Measurements from ENCODE around the gene TRIM50. TPM values are rescaled to one million over a fixed set of nuclear protein-coding genes. Genes with fewer than 3 reads are reported as not detected.
"Not testable (repeated sequence)": the region's sequence is repeated elsewhere in the genome, so short reads cannot be mapped to it uniquely, and the experiment has no call there.

The TRIM50 gene
- total RNA-seq, 3 donors from 2014 or later (not counting 1 experiment from before 2014, with no cell fraction given), result not detected

DNA sequence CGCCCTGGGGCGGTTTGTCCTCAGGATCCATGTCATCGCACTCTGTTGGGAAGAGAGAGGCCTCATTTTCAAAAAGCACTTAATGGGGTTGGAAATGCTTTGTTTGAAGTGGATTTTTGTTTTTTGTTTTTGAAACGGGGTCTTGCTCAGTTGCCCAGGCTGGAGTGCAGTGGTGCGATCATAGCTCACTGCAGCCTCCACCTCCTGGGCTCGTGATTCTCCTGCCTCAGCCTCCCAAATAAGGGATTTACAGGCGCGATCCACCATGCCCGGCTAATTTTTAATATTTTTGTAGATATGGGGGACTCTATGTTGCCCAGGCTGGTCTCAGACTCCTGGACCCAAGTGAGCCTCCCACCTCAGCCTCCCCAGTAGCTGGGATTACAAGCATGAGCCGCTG lies 814 bp upstream of the TRIM50 start:
- H3K36me3 ChIP-seq (ENCODE audit: control insufficient read depth, insufficient read depth, low read length), result no peaks in the 10 kb centered on the region
- no peak overlapping the region for H3K4me3 Mint-ChIP-seq
- peaks cover 10% of the 10 kb centered on the region for H3K4me1 ChIP-seq (ENCODE audit: control insufficient read depth, insufficient read depth, low read length)
- H3K9me3 Mint-ChIP-seq, result no peaks in the 10 kb centered on the region
- no peak overlapping the region for H3K27ac ChIP-seq (ENCODE audit: low read length)
- TF ChIP-seq, protein P1, sequence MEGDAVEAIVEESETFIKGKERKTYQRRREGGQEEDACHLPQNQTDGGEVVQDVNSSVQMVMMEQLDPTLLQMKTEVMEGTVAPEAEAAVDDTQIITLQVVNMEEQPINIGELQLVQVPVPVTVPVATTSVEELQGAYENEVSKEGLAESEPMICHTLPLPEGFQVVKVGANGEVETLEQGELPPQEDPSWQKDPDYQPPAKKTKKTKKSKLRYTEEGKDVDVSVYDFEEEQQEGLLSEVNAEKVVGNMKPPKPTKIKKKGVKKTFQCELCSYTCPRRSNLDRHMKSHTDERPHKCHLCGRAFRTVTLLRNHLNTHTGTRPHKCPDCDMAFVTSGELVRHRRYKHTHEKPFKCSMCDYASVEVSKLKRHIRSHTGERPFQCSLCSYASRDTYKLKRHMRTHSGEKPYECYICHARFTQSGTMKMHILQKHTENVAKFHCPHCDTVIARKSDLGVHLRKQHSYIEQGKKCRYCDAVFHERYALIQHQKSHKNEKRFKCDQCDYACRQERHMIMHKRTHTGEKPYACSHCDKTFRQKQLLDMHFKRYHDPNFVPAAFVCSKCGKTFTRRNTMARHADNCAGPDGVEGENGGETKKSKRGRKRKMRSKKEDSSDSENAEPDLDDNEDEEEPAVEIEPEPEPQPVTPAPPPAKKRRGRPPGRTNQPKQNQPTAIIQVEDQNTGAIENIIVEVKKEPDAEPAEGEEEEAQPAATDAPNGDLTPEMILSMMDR (IDR thresholded peaks at IDR 0.05), result no peak
- H3K27me3 Mint-ChIP-seq (ENCODE audit: low read depth in 2 of 2), result peaks cover 0 to 7% of the 10 kb centered on the region in 2 donors
- no peak overlapping the region for H3K27ac Mint-ChIP-seq
- intact Hi-C loops (cut with micrococcal nuclease), result no loop called here
- H3K4me3 ChIP-seq (ENCODE audit: low read length), result no peak overlapping the region
- peaks cover 7 to 14% of the 10 kb centered on the region in 2 donors for H3K4me1 Mint-ChIP-seq
- H3K36me3 Mint-ChIP-seq, result no peaks in the 10 kb centered on the region
- H3K27me3 ChIP-seq (ENCODE audit: control insufficient read depth, insufficient read depth, low read length), result no peaks in the 10 kb centered on the region
- H3K9me3 ChIP-seq (ENCODE audit: control insufficient read depth, insufficient read depth, low read length), result no peaks in the 10 kb centered on the region
- ATAC-seq (no peak), DNase-seq (no peak)
- WGBS (ENCODE audit: insufficient coverage), result 94% methylated on average over 10 of the region's 10 CpGs

DNA sequence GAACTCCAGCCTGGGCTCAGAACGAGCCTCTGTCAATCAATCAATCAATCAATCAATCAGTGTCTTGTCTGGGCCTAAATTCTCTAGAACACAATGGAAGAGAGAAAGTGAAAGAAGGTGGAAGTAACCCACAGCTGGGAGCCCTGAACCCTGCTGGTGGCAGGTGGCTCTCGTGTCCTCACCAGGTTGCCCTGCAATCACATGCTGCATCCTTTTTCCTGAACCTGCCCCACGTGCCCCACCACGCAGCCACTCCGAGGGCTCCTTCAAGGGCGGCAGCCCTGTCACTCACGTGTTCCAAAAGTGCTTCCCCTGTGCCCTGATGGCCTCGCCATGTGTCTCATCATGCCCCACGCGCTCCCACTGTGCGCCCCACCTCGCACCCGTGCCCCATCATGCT lies 433 bp downstream of the TRIM50 start:
- H3K9me3 ChIP-seq (ENCODE audit: control insufficient read depth, insufficient read depth, low read length); H3K4me3 ChIP-seq (ENCODE audit: low read length); H3K36me3 Mint-ChIP-seq; H3K4me3 Mint-ChIP-seq; H3K9me3 Mint-ChIP-seq; DNase-seq; H3K27ac Mint-ChIP-seq; ATAC-seq; H3K36me3 ChIP-seq (ENCODE audit: control insufficient read depth, insufficient read depth, low read length); intact Hi-C loops (cut with micrococcal nuclease); H3K27me3 ChIP-seq (ENCODE audit: control insufficient read depth, insufficient read depth, low read length); H3K27ac ChIP-seq (ENCODE audit: low read length): not testable (repeated sequence)
- peaks cover 13% of the 10 kb centered on the region for H3K4me1 ChIP-seq (ENCODE audit: control insufficient read depth, insufficient read depth, low read length)
- Mint-ChIP-seq H3K4me1 (peaks cover 9 to 11% of the 10 kb centered on the region in 2 donors), H3K27me3 (ENCODE audit: low read depth in 2 of 2) (peaks cover 0 to 12% of the 10 kb centered on the region in 2 donors)
- 90% methylated on average over 6 of the region's 13 CpGs for WGBS (ENCODE audit: insufficient coverage)

DNA sequence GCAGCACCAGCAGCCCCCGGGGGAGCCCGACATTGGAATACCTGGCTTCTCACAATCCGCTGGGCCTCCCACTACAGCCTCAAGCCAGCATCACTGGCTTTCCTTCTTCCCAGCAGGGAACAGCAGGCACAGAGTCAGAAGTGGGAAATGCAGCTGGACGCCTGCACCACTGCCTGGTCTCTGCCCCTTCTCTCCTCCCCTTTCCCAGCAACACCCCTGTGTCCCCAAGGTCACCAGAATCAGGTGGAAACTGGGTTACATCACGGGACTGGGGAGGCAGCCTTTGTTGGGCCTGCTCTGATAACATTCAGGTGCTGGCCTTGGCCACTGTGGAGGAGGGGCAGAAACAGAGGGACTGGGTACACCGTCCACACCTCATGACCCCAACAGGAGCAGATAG lies 2.5 kb downstream of the TRIM50 start:
- intact Hi-C loops (cut with micrococcal nuclease), result loop anchor here (2.0 kb wide), 1 partner anchor 125 kb away; no protein-coding TSS in a partner anchor
- Mint-ChIP-seq H3K27me3 (ENCODE audit: low read depth in 2 of 2) (peaks cover 0 to 13% of the 10 kb centered on the region in 2 donors), H3K4me1 (peaks cover 9 to 11% of the 10 kb centered on the region in 2 donors)
- H3K36me3 Mint-ChIP-seq; DNase-seq; H3K27ac Mint-ChIP-seq; H3K9me3 Mint-ChIP-seq; H3K27ac ChIP-seq (ENCODE audit: low read length); H3K4me3 Mint-ChIP-seq; ATAC-seq; H3K9me3 ChIP-seq (ENCODE audit: control insufficient read depth, insufficient read depth, low read length); H3K27me3 ChIP-seq (ENCODE audit: control insufficient read depth, insufficient read depth, low read length); H3K36me3 ChIP-seq (ENCODE audit: control insufficient read depth, insufficient read depth, low read length); H3K4me3 ChIP-seq (ENCODE audit: low read length): not testable (repeated sequence)
- H3K4me1 ChIP-seq (ENCODE audit: control insufficient read depth, insufficient read depth, low read length), result peaks cover 13% of the 10 kb centered on the region
- WGBS (ENCODE audit: insufficient coverage), result 94% methylated on average over 5 of the region's 6 CpGs

DNA sequence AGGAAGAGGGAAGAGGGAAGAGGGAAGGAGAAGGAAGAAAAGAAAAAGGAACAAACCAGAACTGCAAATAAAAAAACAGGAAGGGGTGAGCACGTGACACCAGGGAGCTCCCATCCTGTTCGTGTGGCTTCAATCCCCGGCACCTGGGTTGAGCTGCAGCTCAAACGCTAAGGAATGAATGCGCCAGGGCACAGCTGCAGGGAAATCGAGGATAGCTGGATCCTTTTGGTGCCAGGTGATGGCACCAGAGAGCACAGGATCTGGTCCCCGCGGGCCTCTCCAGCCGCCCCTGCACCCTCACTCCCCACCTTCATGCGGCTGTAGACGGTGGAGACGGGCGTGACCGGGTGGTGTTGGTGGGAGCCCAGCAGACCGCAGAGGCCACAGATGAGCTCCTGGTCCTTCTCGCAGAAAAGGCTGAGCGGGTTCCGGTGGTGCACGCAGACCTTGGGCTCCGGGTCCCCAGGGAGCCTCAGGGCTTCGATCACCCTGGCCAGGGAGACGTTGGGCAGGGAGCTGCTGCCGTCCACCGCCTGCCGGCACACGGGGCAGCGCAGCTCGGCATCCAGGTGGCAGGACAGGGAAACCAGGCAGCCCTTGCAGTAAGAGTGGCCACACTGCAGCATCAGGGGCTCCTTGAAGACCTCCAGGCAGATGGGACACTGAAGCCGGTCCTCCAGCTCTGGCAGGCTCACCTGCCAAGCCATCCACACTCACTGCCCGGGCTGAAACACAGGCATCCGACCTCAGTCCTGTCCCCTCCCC lies 3.6 kb downstream of the TRIM50 start:
- 14% methylated on average over 26 of the region's 31 CpGs for WGBS (ENCODE audit: insufficient coverage)
- TF ChIP-seq, protein P1 (IDR thresholded peaks at IDR 0.05), result peak; percentile 50
- not testable (repeated sequence) for H3K9me3 Mint-ChIP-seq; H3K9me3 ChIP-seq (ENCODE audit: control insufficient read depth, insufficient read depth, low read length); H3K27me3 Mint-ChIP-seq (ENCODE audit: low read depth in 2 of 2); H3K27ac ChIP-seq (ENCODE audit: low read length); H3K36me3 Mint-ChIP-seq; H3K27me3 ChIP-seq (ENCODE audit: control insufficient read depth, insufficient read depth, low read length); H3K36me3 ChIP-seq (ENCODE audit: control insufficient read depth, insufficient read depth, low read length)
- Histone ChIP-seq H3K4me3 (ENCODE audit: low read length) (peak overlapping the region; percentile 13), H3K4me1 (ENCODE audit: control insufficient read depth, insufficient read depth, low read length) (peaks cover 13% of the 10 kb centered on the region)
- peaks cover 9 to 11% of the 10 kb centered on the region in 2 donors for H3K4me1 Mint-ChIP-seq
- peak; percentile 67 to 93 (median 91) for ATAC-seq
- peak overlapping the region; percentile 74 for H3K4me3 Mint-ChIP-seq
- intact Hi-C loops (cut with micrococcal nuclease), result loop anchor here (2.0 kb wide), 1 partner anchor 127 kb away; no protein-coding TSS in a partner anchor
- peak; percentile 24 to 74 for DNase-seq
- peak overlapping the region in 1 of 2 donors; percentile 70 for H3K27ac Mint-ChIP-seq

DNA sequence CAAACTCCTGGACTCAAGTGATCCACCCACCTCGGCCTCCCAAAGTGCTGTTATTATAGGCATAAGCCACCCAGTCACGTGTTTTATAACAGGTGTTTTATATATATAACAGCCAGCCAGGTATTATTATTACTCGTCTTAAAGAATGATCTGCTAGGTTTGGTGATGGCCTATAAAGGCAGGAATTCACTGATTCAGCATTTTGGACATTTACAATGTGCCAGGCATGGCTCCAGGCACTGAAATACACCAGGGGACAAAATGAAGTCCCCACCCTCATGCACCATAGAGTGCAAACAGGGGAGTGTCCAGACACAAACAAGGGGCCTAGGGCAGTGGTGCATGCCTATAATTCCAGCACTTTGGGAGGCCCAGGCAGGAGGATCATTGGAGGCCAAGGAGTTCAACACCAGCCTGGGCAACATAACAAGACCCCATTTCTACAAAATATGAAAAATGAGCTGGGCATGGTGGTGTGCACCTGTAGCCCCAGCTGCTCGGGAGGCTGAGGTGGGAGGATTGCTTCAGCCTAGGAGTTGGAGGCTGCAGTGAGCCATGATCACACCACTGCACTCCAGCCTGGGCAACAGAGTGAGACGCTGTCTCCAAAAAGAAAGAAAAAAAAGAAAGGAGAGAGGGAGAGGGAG lies 4.3 kb downstream of the TRIM50 start:
- H3K27me3 ChIP-seq (ENCODE audit: control insufficient read depth, insufficient read depth, low read length); H3K9me3 ChIP-seq (ENCODE audit: control insufficient read depth, insufficient read depth, low read length); H3K27me3 Mint-ChIP-seq (ENCODE audit: low read depth in 2 of 2); DNase-seq; ATAC-seq; H3K36me3 ChIP-seq (ENCODE audit: control insufficient read depth, insufficient read depth, low read length); H3K36me3 Mint-ChIP-seq; H3K9me3 Mint-ChIP-seq; H3K27ac ChIP-seq (ENCODE audit: low read length): not testable (repeated sequence)
- Histone ChIP-seq H3K4me3 (ENCODE audit: low read length) (peak overlapping the region; percentile 13), H3K4me1 (ENCODE audit: control insufficient read depth, insufficient read depth, low read length) (peaks cover 13% of the 10 kb centered on the region)
- 58% methylated on average over 2 of the region's 5 CpGs for WGBS (ENCODE audit: insufficient coverage)
- intact Hi-C loops (cut with micrococcal nuclease), result loop anchor here (2.0 kb wide), 1 partner anchor 127 kb away; no protein-coding TSS in a partner anchor
- Mint-ChIP-seq H3K27ac (peak overlapping the region in 1 of 2 donors; percentile 70), H3K4me3 (peak overlapping the region; percentile 74), H3K4me1 (peaks cover 9 to 11% of the 10 kb centered on the region in 2 donors)

DNA sequence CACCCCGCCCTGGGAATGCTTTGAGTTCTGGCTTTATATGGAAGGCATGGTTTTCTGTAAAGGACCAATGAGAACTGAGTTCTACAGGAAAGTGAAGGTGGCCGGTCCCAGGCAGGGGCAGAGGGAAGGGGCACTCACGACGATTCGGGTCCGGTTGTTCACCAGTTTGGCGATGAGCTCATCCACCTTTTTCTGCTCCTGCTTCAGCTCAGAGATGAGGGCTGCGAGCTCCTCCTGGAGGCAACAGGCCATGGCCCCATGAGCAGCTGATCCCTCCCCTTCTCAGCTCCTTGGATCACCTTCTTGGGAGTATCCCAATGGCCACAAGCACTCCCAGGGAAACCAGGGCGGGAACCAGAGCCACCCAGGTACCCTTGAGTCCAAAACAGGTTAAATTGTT lies 7.9 kb downstream of the TRIM50 start:
- H3K4me3 Mint-ChIP-seq; H3K36me3 Mint-ChIP-seq; H3K27ac Mint-ChIP-seq; H3K27me3 ChIP-seq (ENCODE audit: control insufficient read depth, insufficient read depth, low read length); H3K27me3 Mint-ChIP-seq (ENCODE audit: low read depth in 2 of 2); intact Hi-C loops (cut with micrococcal nuclease); DNase-seq; ATAC-seq; H3K36me3 ChIP-seq (ENCODE audit: control insufficient read depth, insufficient read depth, low read length); H3K9me3 ChIP-seq (ENCODE audit: control insufficient read depth, insufficient read depth, low read length); H3K4me3 ChIP-seq (ENCODE audit: low read length); H3K9me3 Mint-ChIP-seq; H3K27ac ChIP-seq (ENCODE audit: low read length): not testable (repeated sequence)
- peaks cover 13% of the 10 kb centered on the region for H3K4me1 ChIP-seq (ENCODE audit: control insufficient read depth, insufficient read depth, low read length)
- H3K4me1 Mint-ChIP-seq, result peaks cover 9 to 11% of the 10 kb centered on the region in 2 donors
- WGBS (ENCODE audit: insufficient coverage), result 94% methylated on average over 9 of the region's 9 CpGs

All from natural killer cell (primary cell).